IPS-NIHi7 (cell line): ENCODE results near the gene HADHB.

Experiments used
- DNase-seq: peaks from one replicate; pipeline ENCODE4 v3.0.0; 2012; ENCODE audit warnings: mixed read lengths; ENCODE audit errors: extremely low spot score

HADHB gene

DNA sequence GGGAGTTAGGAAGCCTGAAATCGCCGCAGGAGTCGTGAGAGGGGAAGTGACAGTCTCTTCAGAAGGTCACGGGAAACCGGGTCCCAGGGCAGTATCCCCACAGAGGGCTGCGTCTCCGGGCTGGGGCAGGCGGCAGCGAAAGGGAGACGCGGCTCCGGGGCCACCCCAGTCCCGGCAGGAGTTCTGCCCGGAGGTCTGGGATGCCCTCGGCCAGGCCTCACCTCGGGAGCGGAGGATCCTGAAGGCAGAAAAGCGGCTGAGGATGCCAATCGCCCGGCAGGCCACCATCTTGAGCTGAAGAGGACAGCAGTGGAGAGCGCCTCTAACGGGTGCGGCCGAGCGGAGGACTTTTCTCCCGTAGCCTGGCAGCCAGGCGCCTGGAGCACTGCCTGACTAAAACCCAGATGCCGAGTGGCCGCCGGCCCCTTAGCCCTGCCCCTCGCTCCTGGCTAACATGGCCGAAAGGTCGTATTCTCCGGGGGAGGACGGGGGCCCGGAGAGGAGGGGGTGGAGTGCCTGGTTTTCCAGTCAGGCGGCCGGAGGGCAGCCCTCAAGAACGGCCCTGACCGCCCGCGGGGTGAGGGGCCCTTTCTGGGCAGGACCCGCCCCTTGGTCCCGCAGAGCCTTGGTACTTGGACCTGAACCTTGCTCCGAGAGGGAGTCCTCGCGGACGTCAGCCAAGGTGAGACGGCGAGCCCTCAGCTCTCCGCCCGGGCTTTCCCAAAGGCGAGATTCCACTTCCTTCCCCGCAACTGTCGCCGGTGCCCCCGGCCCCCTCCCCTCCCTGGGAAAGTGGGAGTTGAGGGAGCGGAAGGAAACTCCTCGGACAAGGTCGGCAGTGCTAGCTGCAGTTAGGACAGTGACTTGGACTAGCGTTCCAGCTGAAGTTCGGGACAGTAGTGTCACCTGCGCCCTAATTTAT, at the start of gene HADHB, which contains the start of gene HADHA:
HADHB (plus strand) TSS at position 631 of the 922 bp plus-strand sequence. CDS start 9,316 bp downstream, outside the sequence.
HADHA (minus strand) TSS at position 324 of the 922 bp plus-strand sequence; CDS start at position 288, 36 bp downstream.
- peak; percentile 88 for DNase-seq

DNA sequence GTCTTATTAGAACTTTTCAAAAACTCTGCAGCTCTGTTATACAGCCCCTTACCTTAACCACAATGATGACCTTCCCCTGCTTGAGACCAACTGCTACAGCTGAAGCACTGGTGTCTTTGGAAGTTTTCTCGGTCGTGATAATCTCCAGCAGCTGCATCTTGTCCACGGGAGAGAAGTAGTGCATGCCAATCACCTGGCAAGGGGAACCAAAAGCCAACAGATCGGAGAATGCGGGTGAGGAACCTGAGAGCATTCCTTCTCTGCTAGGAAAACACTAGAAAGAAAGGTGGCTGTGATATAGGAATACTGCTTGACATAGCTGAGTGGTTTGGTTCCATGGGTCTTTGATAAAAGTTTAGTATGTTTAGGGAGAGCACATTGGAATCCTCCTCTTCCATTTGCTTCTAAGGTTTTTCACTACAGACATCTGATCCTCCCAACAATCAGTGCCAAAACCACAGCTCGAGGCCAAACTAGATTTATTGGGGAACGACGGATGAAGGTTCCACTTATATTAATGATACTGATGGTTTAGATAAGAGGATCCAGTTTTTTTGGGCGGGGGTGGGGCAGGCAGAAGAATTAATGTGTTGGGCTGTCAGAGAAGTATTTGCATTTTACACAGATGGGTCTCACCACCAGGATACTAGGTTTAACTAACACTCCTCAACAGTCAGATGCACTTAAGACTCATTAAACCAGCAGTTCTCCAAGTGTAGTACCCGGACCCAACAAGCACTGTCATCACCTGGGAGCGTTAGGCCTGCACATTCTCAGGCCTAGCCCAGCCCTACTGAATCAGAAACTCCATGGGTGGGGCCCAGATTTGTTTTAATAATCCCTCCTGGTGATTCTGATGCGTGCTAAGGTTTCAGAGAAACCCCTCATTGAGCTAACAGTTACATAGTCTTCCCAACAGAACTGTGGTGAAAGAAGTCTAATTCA, 49.4 kb upstream of the HADHB start:
- DNase-seq: no peak

DNA sequence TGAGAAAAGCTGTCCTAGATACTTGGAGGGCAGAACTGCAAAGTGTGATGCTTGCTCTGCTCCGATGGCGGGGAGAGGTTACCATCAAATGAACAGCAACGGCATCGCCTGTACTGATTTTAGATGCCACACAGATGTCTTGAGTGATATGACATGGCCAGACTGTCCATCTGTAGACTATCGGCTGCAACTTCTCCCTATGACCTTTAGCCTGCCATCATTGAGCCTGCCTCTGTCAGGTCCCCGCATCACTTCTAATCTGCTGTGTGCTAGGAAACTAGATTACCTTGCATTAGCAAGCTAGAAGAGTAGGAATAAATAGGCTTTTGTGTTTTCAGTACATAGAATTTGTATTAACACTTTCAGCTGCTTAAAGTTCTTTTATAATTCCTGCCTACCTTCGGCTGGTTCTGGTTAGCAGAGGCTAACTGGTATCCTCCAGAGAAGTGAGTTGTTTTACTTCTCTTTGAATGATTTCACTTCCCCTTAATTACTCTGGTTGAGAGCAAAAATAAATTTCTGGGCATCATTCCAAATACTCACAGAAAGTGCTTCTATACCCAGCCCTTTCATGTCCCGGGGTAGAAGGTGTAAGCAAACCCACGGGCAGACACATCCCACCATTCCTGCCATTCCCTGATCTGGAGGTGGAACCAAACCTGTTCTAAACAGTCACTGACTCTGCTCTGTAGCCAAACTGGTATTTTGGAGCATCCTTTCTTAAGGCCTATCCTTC, 47.9 kb upstream of the HADHB start:
- no peak for DNase-seq

DNA sequence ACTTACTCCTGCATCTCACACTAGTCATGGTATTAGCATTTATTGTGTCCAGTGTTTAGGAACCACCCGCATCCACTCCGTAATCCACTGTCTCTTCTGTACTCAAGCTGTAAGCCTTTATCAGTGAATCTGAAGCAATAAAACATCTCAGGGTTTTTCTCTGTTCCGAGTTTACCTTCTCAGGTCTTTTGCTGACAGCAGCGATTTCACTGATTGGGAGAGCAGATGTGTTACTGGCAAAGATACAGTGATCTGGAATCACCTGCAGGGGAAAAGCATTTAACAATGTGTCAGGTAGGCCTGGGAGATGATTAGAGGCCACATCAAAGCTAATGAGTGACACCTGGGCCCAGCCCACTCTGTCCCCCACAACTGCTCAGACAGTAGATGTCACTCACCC, 47.2 kb upstream of the HADHB start:
- DNase-seq: no peak

DNA sequence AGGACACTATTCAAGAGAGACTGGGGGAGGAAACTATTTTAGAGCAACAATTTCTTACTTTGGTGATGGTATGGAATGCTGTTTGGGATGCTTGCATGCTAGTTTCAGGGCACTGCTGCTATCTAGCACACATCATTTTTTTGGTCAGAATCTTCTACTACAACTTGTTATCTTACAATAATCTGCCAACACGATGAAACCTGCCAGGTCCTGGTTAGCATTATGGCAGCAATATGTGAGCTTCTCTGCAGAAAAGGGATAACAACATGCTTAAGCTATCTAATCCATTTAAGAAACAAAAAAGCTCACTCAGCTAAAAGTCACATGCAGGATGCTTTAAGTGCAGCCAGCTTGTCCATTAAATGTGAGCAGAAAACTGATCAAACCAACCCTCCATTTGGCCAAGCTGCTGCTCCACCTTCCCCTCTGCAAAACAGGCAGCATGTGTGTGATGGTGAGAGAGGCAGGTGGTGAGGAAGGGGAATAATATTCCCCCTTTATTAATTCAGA, 41.7 kb upstream of the HADHB start:
- DNase-seq: no peak

DNA sequence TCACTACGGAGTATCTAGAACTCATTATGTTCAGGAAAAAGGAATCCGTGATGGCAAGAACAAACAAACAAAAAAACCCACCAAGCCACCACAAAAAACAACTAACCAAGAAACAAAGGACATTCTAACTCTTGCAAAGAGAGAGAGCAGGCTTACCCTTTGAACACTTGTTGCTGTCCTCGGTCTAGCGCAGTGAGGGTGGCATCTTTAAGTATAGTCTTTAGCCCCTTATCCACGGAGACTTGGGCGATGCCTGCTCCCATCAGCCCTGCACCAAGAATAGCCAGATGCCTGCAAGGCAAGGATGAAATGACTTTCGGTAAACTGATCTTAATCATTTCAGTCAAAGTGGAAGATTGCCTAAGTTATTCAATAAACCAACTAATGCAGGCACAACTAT, 40.8 kb upstream of the HADHB start:
- DNase-seq: no peak

DNA sequence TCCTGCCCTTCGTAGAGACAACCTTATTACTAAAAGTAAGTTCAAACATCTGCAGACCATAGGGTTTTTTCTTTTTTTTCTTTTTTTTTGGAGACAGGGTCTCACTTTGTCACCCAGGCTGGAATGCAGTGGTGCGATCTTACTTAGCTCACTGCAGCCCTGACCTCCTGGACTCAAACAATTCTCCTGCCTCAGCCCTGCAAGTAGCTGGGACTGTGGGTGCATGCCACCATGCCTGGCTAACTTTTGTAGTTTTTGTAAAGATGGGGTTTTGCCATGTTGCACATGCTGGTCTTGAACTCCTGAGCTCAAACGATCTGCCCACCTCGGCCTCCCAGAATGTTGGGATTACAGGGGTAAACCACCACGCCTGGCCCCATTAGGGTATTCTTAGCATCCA, 32.7 kb upstream of the HADHB start:
- no peak for DNase-seq

DNA sequence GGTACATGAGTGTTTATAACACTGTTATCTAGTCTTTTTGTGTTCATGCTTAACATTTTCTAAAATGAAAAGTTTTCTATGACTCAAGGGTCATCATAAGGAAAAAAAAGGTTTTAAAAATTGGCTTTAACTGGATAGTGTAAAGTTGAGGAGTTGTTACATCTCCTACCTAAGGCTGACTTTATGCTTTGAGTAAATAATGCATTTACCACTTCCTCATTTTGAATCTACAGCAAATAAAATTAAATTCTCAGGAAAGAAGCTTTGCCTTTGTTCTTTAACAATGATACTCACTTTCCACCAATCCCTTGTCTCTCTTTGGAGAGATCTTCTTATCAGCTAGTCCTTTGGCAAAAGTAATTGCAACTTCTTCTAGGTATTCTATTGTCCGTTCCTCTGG, 30.0 kb upstream of the HADHB start:
- DNase-seq: no peak

DNA sequence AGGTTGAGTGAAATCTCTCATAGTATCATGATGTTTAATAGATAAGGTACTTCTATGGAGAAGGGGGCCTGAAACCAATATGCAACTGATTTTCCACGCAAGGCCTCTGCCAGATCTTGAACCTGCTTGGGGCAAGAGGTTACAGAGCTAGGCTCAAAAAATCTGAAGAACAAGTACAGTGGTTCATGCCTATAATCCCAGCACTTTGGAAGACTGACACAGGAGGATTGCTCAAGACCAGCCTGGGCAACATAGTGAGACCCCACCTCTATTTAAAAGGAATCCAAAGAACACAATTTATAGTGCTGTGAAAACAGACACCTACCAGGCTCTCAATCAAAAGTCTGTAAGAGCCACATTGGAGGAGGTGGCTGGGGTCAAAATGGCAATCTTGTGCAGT, 28.9 kb upstream of the HADHB start:
- no peak for DNase-seq

DNA sequence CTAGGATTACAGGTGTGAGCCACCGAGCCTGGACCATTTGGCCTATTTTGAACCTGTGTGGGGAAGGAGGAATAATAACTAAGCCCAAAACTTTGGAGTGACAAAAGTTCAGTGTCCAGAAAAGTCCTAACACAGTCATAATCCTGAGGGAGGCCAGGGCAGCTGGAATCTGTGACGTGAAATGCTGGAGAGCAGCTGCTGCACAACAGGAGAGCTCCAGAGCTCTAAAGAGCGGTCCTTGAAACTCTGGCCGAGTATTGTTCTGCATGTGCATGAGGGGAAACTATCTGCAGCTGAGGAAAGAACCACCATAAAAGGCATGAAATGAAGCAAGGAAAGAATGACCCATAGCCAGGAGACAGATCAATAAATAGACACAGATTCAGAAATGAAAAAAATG, 28.2 kb upstream of the HADHB start:
- DNase-seq: no peak

DNA sequence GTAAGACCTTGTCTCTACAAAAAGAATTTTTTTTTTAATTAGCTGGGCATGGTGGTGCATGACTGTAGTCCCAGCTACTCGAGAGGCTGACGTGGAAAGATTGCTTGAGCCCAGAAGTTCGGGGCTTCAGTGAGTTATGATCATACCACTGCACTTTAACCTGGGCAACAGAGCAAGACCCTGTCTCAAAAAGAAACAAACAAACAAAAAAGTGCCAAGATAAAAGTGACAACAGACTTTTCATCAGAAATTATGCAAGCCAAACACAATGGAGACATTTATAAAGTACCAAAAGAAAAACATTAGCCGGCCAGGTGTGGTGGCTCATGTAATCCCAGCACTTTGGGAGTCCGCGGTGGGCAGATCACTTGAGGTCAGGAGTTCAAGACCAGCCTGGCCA, 27.0 kb upstream of the HADHB start:
- DNase-seq: no peak

DNA sequence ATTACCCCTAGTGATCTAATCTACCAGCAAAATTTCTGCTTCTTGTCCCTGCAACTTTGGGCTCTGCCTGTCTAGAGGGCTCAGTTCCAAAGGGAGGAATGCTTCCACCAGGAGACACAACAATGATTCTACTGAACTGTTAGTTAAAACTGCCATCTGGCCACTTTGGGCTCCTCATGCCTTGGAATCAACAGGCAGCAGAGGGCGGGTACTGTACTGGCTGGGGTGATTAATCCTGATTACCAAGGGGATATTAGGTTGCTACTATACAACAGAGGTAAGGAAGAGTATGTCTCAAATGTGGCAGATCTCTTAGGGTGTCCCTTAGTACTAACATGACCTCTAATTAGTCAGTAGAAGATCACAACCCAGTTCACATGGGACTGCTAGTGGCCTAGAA, 21.7 kb upstream of the HADHB start:
- no peak for DNase-seq

DNA sequence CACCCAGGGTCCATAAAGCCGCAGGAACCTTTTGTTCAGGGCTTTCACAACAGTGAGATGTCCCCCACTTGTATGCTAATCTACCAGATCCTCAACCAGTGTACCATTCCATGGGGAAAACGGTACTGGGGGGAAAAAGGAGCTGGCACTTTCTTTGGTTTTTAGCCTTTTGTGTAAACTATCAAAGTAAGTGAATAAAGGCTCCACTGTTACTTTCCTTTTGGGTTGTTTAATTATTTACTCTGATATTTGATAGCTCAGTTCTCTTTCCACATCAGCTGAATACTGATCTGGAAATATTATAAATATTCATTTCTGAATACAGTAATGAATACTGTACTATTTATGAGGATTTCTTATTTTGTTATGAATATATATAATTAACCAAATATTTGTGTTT, 20.6 kb upstream of the HADHB start:
- DNase-seq: no peak

DNA sequence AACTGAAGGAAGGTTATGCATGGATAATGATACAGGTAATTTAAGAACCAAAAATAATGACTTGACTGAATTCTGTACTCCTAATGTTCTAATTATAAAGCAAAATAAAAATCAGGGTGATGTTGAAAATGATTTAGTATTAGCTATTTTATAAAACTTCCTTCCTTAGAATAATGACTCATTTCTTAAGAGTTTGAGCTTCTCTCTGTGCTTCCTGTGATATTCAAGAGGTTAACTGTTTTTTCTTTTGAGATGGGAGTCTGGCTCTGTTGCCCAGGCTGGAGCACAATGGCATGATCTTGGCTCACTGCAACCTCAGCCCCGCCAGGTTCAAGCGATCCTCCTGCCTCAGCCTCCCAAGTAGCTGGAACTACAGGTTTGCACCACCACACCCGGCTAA, 15.1 kb upstream of the HADHB start:
- DNase-seq: no peak

DNA sequence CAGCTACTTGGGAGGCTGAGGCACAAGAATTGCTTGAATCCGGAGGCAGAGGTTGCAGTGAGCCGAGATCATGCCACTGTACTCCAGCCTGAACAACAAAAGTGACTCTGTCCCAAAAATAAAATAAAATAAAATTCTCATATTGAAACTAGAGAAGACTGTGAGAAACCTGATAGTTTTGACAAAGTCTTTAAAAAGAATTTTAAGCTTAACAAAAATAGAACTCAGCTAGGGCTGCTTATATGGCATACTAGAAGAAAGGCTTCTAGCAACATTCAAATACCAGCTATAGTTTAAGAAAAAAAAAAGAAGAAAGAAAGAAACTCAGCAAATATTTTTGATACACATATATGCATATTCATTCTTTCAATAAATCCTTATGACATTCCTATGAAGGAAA, 13.9 kb upstream of the HADHB start:
- no peak for DNase-seq

DNA sequence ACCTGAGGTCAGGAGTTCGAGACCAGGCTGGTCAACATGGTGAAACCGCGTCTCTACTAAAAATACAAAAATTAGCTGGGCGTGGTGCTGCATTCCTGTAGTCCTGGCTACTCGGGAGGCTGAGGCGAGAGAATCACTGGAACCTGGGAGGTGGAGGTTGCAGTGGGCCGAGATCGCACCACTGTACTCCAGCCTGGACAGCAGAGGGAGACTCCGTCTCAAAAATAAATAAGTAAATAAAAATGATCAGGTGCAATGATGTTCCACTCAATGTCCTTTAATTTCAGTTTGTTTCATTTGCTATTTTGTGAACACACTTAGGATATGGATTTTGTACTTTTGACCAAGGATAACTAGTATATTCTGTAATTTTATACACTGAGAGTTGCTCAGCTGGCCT, 9.7 kb upstream of the HADHB start:
- DNase-seq: no peak

DNA sequence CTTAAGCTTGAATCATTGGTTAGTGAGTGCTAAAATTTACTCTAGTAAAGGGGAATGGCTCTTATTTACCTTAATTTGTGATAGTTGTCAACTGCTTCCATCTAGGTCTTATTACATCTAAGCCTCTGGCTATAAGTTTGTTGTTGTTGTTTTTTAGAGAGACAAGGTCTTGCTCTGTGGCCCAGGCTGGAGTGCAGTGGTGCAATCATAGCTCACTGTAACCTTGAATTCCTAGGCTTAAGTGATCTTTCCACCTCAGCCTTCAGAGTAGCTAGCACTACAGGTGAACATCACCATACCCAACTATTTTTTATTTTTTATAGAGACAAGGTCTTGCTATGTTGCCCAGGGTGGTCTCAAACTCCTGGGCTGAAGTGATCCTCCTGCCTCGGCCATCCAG, 6.9 kb upstream of the HADHB start:
- DNase-seq: no peak

DNA sequence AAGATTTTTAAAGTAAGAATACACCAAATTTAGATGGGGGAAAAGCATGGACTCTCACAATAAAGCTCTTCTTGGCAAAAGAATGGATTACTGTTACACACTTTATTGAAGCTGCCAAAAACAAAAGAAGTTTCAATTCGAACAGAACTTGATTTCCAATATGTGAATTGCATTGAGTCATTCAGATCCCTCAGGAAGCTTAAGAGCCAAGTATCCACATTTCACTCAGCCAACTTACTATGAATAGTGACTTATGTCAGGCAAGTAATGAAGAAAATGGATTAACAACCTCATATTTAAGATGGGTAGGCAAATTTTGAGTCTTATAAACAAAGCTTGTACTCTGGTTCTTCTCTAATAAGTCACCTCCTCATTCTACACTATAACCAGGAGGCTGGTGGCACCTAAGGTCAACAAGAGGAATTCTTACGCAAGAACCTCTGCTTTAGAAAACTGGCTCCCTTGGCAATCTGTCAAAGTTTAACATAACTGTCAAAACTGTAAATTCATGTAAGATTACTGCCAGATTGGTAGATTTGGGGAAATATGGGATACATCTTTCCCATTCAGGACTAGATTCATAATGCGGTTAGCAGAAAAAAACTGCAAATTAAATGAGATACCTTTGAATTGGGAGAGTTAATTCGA, 6.3 kb upstream of the HADHB start:
- no peak for DNase-seq

DNA sequence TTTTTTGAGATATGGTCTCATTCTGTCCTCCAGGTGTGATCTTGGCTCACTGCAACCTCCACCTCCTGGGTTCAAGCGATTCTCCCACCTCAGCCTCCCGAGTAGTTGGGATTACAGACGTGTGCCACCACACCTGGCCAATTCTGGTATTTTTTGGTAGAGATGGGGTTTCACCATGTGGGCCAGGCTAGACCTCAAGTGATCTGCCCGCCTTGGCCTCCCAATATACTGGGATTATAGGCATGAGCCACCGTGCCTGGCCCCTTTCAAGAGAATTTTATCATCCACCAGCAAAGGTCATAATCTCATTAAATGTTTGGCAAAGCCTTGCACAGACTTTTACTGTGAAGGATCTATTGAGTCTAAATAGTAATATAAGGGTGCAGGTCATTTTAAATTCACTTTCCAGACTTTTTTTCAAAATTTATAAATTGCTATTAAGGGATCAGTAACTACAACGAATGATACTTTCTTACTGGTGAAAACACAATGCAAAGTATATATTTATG, 2.8 kb upstream of the HADHB start:
- no peak for DNase-seq

DNA sequence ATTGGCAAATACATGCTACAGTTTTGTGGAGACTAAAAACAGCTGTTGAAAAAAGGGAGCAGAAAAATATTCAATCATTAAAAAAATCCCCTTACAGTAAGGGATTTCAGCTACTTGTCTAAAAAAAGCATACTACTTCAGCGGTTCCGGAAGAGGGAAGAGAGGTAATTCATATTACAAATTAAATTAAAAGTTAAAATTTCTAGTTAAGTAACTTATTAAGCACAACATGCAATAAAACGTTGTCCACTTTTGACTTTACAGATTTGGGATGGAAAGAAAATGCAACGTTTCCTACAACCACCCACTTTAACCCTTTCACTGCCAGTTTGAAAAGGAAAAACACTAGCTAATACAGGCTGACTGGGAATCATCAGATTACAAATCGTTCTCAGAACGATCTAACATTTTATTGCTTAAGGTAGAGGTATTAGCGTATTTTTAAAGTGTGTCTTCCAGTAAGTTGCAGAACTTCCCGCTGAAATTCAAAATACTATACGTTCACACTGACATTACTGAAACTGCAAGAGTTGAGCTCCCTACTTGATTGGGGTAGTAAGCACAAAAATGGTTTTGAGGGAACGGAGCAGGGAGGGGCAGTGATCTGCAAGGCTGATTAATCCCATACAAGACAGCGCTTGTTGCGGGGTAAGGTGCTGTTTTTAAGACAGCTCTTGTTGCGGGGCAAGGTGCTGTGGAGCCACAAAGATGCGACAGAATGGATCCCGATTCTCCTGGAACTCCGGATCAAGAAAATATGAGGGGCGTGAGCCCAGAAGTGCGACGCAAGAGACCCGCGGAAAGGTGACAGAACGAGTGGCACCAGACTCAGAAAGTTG, 1.1 kb upstream of the HADHB start:
- DNase-seq: no peak
